ENCODE measurements around the gene GTF3C4. TPM values are rescaled to one million over a fixed set of nuclear protein-coding genes. Genes with fewer than 3 reads are reported as not detected.

Gene GTF3C4, protein sequence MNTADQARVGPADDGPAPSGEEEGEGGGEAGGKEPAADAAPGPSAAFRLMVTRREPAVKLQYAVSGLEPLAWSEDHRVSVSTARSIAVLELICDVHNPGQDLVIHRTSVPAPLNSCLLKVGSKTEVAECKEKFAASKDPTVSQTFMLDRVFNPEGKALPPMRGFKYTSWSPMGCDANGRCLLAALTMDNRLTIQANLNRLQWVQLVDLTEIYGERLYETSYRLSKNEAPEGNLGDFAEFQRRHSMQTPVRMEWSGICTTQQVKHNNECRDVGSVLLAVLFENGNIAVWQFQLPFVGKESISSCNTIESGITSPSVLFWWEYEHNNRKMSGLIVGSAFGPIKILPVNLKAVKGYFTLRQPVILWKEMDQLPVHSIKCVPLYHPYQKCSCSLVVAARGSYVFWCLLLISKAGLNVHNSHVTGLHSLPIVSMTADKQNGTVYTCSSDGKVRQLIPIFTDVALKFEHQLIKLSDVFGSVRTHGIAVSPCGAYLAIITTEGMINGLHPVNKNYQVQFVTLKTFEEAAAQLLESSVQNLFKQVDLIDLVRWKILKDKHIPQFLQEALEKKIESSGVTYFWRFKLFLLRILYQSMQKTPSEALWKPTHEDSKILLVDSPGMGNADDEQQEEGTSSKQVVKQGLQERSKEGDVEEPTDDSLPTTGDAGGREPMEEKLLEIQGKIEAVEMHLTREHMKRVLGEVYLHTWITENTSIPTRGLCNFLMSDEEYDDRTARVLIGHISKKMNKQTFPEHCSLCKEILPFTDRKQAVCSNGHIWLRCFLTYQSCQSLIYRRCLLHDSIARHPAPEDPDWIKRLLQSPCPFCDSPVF
- total RNA-seq, result 10 to 100 TPM in 1 of 2 donors, 1 to 10 TPM in 1; 8.2 to 12.1 TPM
- polyA plus RNA-seq, result 1 to 10 TPM; 2.5 to 3.3 TPM
- long read RNA-seq, donor 1, partial matches to known transcripts, result 3 of 3 reads
- long read RNA-seq, donor 1, other reads (novel, unspliced or antisense), result 0 of 3 reads
- long read RNA-seq, donor 2, full-length matches to known transcripts, result 6 of 8 reads
- long read RNA-seq, donor 2, partial matches to known transcripts, result 0 of 8 reads
- long read RNA-seq, donor 2, other reads (novel, unspliced or antisense), result 2 of 8 reads

GRCh38 chr9:132670457-132671391 is at the start of gene GTF3C4:
GTF3C4 (plus strand) TSS chr9:132670464; CDS start chr9:132670599, 135 bp downstream.
- Histone ChIP-seq H3K4me3 (ENCODE audit: low read length in 2 of 2) (peak within 1 kb of the TSS; percentile 57 to 70), H3K4me1 (ENCODE audit: control insufficient read depth in 1 of 2, insufficient read depth in 2 of 2, low read length in 2 of 2) (peaks cover 0 to 9% of the 10 kb centered on the region in 2 donors), H3K27ac (ENCODE audit: low read depth in 1 of 2, low read length in 2 of 2) (peak within 1 kb of the TSS in 1 of 2 donors; percentile 66), H3K9me3 (ENCODE audit: control insufficient read depth, low read length) (no peaks in the 10 kb centered on the region), H3K27me3 (ENCODE audit: control insufficient read depth in 1 of 2, insufficient read depth in 2 of 2, low read length in 1 of 2) (no peaks in the 10 kb centered on the region), H3K36me3 (ENCODE audit: control insufficient read depth in 1 of 2, insufficient read depth in 2 of 2, low read length in 1 of 2) (no peaks in the 10 kb centered on the region)
- ATAC-seq (ENCODE audit: low FRiP score), result peak; percentile 68
- intact Hi-C loops (cut with DNase I), result loop anchor here in 1 of 2 donors (1.0 kb wide), 1 partner anchor 208 kb away; the partner anchor contains the start of genes AK8 and SPACA9
- 0 to 1% methylated on average over 69 to 82 of the region's 82 CpGs for WGBS, 2 donors
- no peak for DNase-seq

DNA sequence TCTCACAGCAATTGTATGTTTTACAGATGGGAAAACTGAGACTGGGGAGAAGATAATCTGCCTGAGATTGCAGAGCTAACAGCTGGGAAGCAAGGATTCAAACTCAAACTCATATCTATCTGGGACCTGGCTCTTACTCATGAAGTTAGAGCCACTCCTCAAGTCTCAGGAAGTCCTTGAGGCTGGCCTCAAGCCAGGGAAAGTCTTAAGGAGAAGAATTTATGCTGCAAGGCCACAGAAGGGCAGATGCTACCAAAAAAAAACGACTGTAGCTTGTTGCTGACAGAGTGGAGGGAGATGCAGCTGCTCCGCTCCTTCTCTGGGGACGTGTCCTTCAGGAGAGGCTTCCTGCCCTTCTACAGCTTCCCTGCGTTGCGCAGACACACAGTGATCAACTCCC is 48.1 kb upstream of the GTF3C4 start:
- DNase-seq (no peak), ATAC-seq (ENCODE audit: low FRiP score) (no peak)
- Histone ChIP-seq H3K4me1 (ENCODE audit: control insufficient read depth in 1 of 2, insufficient read depth in 2 of 2, low read length in 2 of 2) (no peaks in the 10 kb centered on the region), H3K27ac (ENCODE audit: low read depth in 1 of 2, low read length in 2 of 2) (no peak overlapping the region), H3K36me3 (ENCODE audit: control insufficient read depth in 1 of 2, insufficient read depth in 2 of 2, low read length in 1 of 2) (peaks cover 5 to 12% of the 10 kb centered on the region in 2 donors), H3K9me3 (ENCODE audit: control insufficient read depth, low read length) (no peaks in the 10 kb centered on the region), H3K27me3 (ENCODE audit: control insufficient read depth in 1 of 2, insufficient read depth in 2 of 2, low read length in 1 of 2) (no peaks in the 10 kb centered on the region), H3K4me3 (ENCODE audit: low read length in 2 of 2) (no peak overlapping the region)
- intact Hi-C loops (cut with DNase I), result no loop called here
- WGBS, 2 donors, result 71 to 76% methylated on average over 5 of the region's 5 CpGs

GRCh38 chr9:132626285-132626684 is 44.0 kb upstream of the GTF3C4 start:
- no peaks in the 10 kb centered on the region for H3K27me3 ChIP-seq (ENCODE audit: control insufficient read depth in 1 of 2, insufficient read depth in 2 of 2, low read length in 1 of 2)
- 90 to 93% methylated on average over 5 of the region's 5 CpGs for WGBS, 2 donors

DNA sequence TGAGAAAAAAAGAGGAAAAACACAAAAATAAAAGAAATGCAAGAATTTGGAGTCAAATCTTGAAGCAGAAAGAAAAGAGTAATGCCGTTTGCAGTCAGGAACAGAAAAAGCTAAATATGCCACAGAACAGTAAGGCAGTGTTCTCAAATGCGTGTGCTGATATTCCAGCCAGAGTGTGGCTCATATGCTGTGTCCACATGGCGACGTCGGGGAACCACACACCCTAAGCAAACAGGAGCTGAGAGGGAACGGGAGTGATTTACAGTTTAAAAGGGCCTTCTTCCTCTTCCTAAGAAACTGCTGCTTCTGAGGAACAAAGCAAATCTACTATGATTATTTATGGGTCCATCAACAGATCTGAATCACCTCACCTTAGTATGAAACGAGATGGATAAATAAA is 43.2 kb upstream of the GTF3C4 start:
- WGBS, 2 donors, result 69 to 79% methylated on average over 7 of the region's 7 CpGs
- Histone ChIP-seq H3K4me1 (ENCODE audit: control insufficient read depth in 1 of 2, insufficient read depth in 2 of 2, low read length in 2 of 2) (no peaks in the 10 kb centered on the region), H3K36me3 (ENCODE audit: control insufficient read depth in 1 of 2, insufficient read depth in 2 of 2, low read length in 1 of 2) (peaks cover 7 to 13% of the 10 kb centered on the region in 2 donors), H3K9me3 (ENCODE audit: control insufficient read depth, low read length) (no peaks in the 10 kb centered on the region), H3K4me3 (ENCODE audit: low read length in 2 of 2) (no peak overlapping the region), H3K27me3 (ENCODE audit: control insufficient read depth in 1 of 2, insufficient read depth in 2 of 2, low read length in 1 of 2) (no peaks in the 10 kb centered on the region), H3K27ac (ENCODE audit: low read depth in 1 of 2, low read length in 2 of 2) (no peak overlapping the region)
- no peak for ATAC-seq (ENCODE audit: low FRiP score)
- no peak for DNase-seq
- intact Hi-C loops (cut with DNase I), result no loop called here

More at GRCh38 chr9:132626285-132626684, 44.0 kb upstream of the GTF3C4 start:
- intact Hi-C loops (cut with DNase I), result no loop called here
- Histone ChIP-seq H3K4me1 (ENCODE audit: control insufficient read depth in 1 of 2, insufficient read depth in 2 of 2, low read length in 2 of 2) (no peaks in the 10 kb centered on the region), H3K36me3 (ENCODE audit: control insufficient read depth in 1 of 2, insufficient read depth in 2 of 2, low read length in 1 of 2) (peaks cover 8 to 11% of the 10 kb centered on the region in 2 donors), H3K27ac (ENCODE audit: low read depth in 1 of 2, low read length in 2 of 2) (no peak overlapping the region), H3K9me3 (ENCODE audit: control insufficient read depth, low read length) (no peaks in the 10 kb centered on the region), H3K4me3 (ENCODE audit: low read length in 2 of 2) (no peak overlapping the region)
- ATAC-seq (ENCODE audit: low FRiP score), result no peak
- DNase-seq, result no peak

DNA sequence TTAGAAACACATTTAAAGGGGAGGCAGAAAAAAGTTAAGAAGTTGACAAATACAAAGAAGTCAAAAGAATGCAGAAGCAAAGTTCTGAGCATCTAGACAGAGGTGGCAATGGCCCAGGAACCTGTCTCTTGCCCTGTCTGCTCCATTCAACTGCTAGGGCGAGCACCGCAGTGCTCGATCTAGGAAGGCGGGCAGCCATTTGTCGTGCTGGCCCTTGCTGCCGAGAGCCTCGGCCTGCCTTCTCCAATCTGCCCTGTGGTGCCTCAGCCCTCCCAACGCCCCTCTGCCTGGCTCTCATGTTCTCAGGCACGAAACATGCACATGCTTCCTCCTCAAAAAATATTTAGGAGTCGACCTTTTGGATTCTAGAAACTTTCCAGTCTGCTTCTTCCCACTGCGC is 42.7 kb upstream of the GTF3C4 start:
- Histone ChIP-seq H3K27ac (ENCODE audit: low read depth in 1 of 2, low read length in 2 of 2) (no peak overlapping the region), H3K4me1 (ENCODE audit: control insufficient read depth in 1 of 2, insufficient read depth in 2 of 2, low read length in 2 of 2) (no peaks in the 10 kb centered on the region), H3K4me3 (ENCODE audit: low read length in 2 of 2) (no peak overlapping the region), H3K36me3 (ENCODE audit: control insufficient read depth in 1 of 2, insufficient read depth in 2 of 2, low read length in 1 of 2) (peaks cover 5 to 13% of the 10 kb centered on the region in 2 donors), H3K27me3 (ENCODE audit: control insufficient read depth in 1 of 2, insufficient read depth in 2 of 2, low read length in 1 of 2) (no peaks in the 10 kb centered on the region), H3K9me3 (ENCODE audit: control insufficient read depth, low read length) (no peaks in the 10 kb centered on the region)
- 77 to 85% methylated on average over 11 of the region's 11 CpGs for WGBS, 2 donors
- intact Hi-C loops (cut with DNase I), result no loop called here
- ATAC-seq (ENCODE audit: low FRiP score) (no peak), DNase-seq (no peak)

DNA sequence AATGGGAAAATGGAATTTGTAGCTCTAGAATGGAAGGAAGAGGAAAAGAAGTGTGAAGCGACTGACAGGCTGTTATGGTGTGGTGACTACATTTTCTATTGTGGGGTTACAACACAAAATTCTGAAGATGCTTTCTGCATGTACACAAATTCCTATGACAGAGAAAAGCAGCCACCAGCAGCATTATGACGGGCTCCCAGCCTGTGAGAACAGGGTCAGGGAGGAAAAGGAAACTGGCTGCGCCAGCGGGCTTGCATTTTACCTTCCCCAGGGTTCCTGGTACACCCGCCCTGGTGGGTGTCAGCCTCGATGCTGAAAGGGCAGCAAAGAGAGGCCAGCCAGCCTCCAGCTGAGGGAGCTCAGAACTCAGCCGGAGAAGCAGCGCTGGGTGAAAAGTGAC is 41.5 kb upstream of the GTF3C4 start:
- intact Hi-C loops (cut with DNase I), result no loop called here
- Histone ChIP-seq H3K4me3 (ENCODE audit: low read length in 2 of 2) (no peak overlapping the region), H3K4me1 (ENCODE audit: control insufficient read depth in 1 of 2, insufficient read depth in 2 of 2, low read length in 2 of 2) (no peaks in the 10 kb centered on the region), H3K27me3 (ENCODE audit: control insufficient read depth in 1 of 2, insufficient read depth in 2 of 2, low read length in 1 of 2) (no peaks in the 10 kb centered on the region), H3K27ac (ENCODE audit: low read depth in 1 of 2, low read length in 2 of 2) (no peak overlapping the region), H3K36me3 (ENCODE audit: control insufficient read depth in 1 of 2, insufficient read depth in 2 of 2, low read length in 1 of 2) (peaks cover 5 to 12% of the 10 kb centered on the region in 2 donors), H3K9me3 (ENCODE audit: control insufficient read depth, low read length) (no peaks in the 10 kb centered on the region)
- DNase-seq (no peak), ATAC-seq (ENCODE audit: low FRiP score) (no peak)
- WGBS, 2 donors, result 91 to 94% methylated on average over 8 of the region's 8 CpGs

DNA sequence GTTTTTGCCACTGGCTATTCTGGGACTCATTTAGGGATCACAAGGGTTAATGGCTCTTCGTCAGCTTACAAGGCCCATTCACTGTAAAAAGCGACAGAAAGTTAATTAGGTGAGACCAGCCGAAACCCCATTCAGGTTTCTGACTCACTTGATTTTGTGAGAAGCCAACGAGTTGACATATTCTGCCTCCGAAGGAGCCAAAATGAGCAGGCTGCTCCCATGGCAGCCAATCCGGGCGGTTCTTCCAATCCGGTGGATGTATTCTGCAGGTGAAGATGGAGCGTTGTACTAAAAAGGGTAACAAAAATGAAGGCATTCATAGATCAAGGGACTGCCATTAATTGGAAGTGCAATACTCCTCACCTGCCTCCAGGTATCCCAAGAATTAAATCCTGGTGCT is 40.1 kb upstream of the GTF3C4 start:
- DNase-seq (no peak), ATAC-seq (ENCODE audit: low FRiP score) (no peak)
- Histone ChIP-seq H3K4me1 (ENCODE audit: control insufficient read depth in 1 of 2, insufficient read depth in 2 of 2, low read length in 2 of 2) (no peaks in the 10 kb centered on the region), H3K36me3 (ENCODE audit: control insufficient read depth in 1 of 2, insufficient read depth in 2 of 2, low read length in 1 of 2) (peaks cover 2 to 12% of the 10 kb centered on the region in 2 donors), H3K27me3 (ENCODE audit: control insufficient read depth in 1 of 2, insufficient read depth in 2 of 2, low read length in 1 of 2) (no peaks in the 10 kb centered on the region), H3K4me3 (ENCODE audit: low read length in 2 of 2) (no peak overlapping the region), H3K27ac (ENCODE audit: low read depth in 1 of 2, low read length in 2 of 2) (no peak overlapping the region), H3K9me3 (ENCODE audit: control insufficient read depth, low read length) (no peaks in the 10 kb centered on the region)
- WGBS, 2 donors, result 82 to 87% methylated on average over 9 of the region's 9 CpGs
- intact Hi-C loops (cut with DNase I), result no loop called here

DNA sequence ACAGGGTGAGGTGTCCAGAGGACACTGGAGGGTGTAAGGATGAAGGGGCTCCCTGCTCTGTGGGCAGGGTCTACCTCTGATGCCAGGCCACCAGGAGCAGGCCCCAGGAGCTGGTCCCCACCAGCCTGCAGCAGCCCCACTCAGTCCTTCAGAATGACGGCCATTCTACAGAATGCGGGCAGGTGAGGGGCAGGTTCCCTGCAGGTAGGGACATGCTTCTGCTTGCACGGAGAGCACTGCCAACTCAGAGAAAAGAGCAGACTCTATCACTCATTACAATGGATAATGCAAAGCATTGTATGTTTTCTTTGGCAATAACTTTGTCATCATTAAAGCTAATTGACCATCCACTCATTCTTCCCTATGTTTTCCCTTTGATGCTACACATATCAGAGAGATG is 39.5 kb upstream of the GTF3C4 start:
- H3K27ac ChIP-seq (ENCODE audit: low read depth in 1 of 2, low read length in 2 of 2), result no peak overlapping the region
- no peak overlapping the region for H3K4me3 ChIP-seq (ENCODE audit: low read length in 2 of 2)
- H3K27me3 ChIP-seq (ENCODE audit: control insufficient read depth in 1 of 2, insufficient read depth in 2 of 2, low read length in 1 of 2), result no peaks in the 10 kb centered on the region
- H3K36me3 ChIP-seq (ENCODE audit: control insufficient read depth in 1 of 2, insufficient read depth in 2 of 2, low read length in 1 of 2), result peaks cover 2 to 12% of the 10 kb centered on the region in 2 donors
- DNase-seq, result no peak
- H3K9me3 ChIP-seq (ENCODE audit: control insufficient read depth, low read length), result no peaks in the 10 kb centered on the region
- intact Hi-C loops (cut with DNase I), result no loop called here
- ATAC-seq (ENCODE audit: low FRiP score), result no peak
- H3K4me1 ChIP-seq (ENCODE audit: control insufficient read depth in 1 of 2, insufficient read depth in 2 of 2, low read length in 2 of 2), result no peaks in the 10 kb centered on the region
- WGBS, 2 donors, result 89 to 93% methylated on average over 3 of the region's 3 CpGs
